ENCODE data around the gene ZNF688. TPM values are rescaled to one million over a fixed set of nuclear protein-coding genes. Genes with fewer than 3 reads are reported as not detected.
"Not testable (repeated sequence)": the region's sequence is repeated elsewhere in the genome, so short reads cannot be mapped to it uniquely, and the experiment has no call there.

ZNF688 gene
- total and polyA plus RNA-seq, 2 donors from 2014 or later = 16.7 to 32.7 TPM

- intact Hi-C loops (cut with DNase I) = no loop called here
- Histone ChIP-seq H3K9ac (ENCODE audit: low read length in 3 of 3) (no peak overlapping the region), H3K4me3 (ENCODE audit: low read length in 3 of 3) (no peak overlapping the region), H3K27ac (ENCODE audit: low read depth in 2 of 2, low read length in 2 of 2) (no peak overlapping the region), H3K4me1 (ENCODE audit: control insufficient read depth in 2 of 3, insufficient read depth in 2 of 3, low read depth in 1 of 3, low read length in 3 of 3) (peaks cover 0 to 13% (median 7%) of the 10 kb centered on the region in 3 donors), H3K36me3 (ENCODE audit: control insufficient read depth in 2 of 3, insufficient read depth in 3 of 3, low read length in 3 of 3) (peaks cover 0 to 7% (median 2%) of the 10 kb centered on the region in 3 donors), H3K9me3 (ENCODE audit: control insufficient read depth in 2 of 3, insufficient read depth in 1 of 3, low read length in 3 of 3) (no peaks in the 10 kb centered on the region), H3K27me3 (ENCODE audit: control insufficient read depth, insufficient read depth, low read length) (no peaks in the 10 kb centered on the region)
- FAIRE-seq = no peak
- no peak for TF ChIP-seq CTCF (IDR thresholded peaks at IDR 0.05; ENCODE audit: borderline replicate concordance, extremely low read depth, insufficient read depth)
- no peak for DNase-seq
These were observed 30.5 kb upstream of the ZNF688 start for GRCh38 chr16:30601966-30602365.

DNA sequence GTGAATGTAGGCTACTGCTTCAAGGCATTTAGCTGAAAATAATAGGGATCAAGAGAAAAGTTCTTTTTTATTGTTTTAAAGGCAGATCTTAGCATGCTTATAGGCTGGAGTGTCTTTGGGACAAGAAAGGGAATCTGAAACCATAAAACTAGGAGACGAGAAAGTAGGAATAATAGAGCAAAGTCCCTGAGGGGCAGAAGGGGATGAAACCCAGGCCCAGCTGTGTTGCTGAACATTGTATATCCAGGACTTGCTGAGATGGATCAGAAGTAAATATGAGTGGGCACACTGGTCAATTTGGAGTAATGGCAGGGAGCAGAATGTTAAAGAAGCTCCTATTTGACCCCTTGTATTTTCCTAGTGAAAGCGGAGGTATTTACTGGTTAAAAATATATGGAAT is 29.4 kb upstream of the ZNF688 start:
- Histone ChIP-seq H3K27ac (ENCODE audit: low read depth in 2 of 2, low read length in 2 of 2) (no peak overlapping the region), H3K9me3 (ENCODE audit: control insufficient read depth in 2 of 3, insufficient read depth in 1 of 3, low read length in 3 of 3) (no peaks in the 10 kb centered on the region), H3K27me3 (ENCODE audit: control insufficient read depth, insufficient read depth, low read length) (no peaks in the 10 kb centered on the region), H3K9ac (ENCODE audit: low read length in 3 of 3) (no peak overlapping the region), H3K36me3 (ENCODE audit: control insufficient read depth in 2 of 3, insufficient read depth in 3 of 3, low read length in 3 of 3) (peaks cover 0 to 7% (median 2%) of the 10 kb centered on the region in 3 donors), H3K4me1 (ENCODE audit: control insufficient read depth in 2 of 3, insufficient read depth in 2 of 3, low read depth in 1 of 3, low read length in 3 of 3) (peaks cover 0 to 8% (median 4%) of the 10 kb centered on the region in 3 donors), H3K4me3 (ENCODE audit: low read length in 3 of 3) (no peak overlapping the region)
- DNase-seq (no peak), FAIRE-seq (no peak)
- intact Hi-C loops (cut with DNase I) = no loop called here
- no peak for TF ChIP-seq CTCF (IDR thresholded peaks at IDR 0.05; ENCODE audit: borderline replicate concordance, extremely low read depth, insufficient read depth)

DNA sequence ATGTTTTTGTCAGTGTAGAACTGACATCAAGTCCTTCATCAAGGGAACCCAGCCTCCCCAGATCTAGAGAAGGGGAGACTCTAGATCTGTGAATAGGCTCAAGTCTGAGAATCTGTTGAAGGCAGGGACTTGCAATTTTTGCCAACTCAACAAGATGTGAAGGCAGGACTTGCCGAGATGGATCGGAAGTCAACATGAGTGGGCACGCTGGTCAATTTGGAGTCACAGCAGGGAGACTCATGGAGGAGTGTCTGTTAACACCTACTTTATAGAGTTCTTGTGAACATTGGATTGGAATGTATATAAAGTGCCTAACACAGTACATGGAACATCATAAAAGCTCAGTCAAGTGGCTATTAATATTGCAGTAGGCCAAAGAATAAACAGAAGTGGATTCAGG is 28.7 kb upstream of the ZNF688 start:
- intact Hi-C loops (cut with DNase I) = no loop called here
- DNase-seq (no peak), FAIRE-seq (no peak)
- H3K9me3 ChIP-seq (ENCODE audit: control insufficient read depth in 2 of 3, insufficient read depth in 1 of 3, low read length in 3 of 3) = no peaks in the 10 kb centered on the region
- H3K36me3 ChIP-seq (ENCODE audit: control insufficient read depth in 2 of 3, insufficient read depth in 3 of 3, low read length in 3 of 3) = peaks cover 0 to 7% (median 2%) of the 10 kb centered on the region in 3 donors
- H3K4me3 ChIP-seq (ENCODE audit: low read length in 3 of 3) = no peak overlapping the region
- H3K9ac ChIP-seq (ENCODE audit: low read length in 3 of 3) = no peak overlapping the region
- TF ChIP-seq CTCF (IDR thresholded peaks at IDR 0.05; ENCODE audit: borderline replicate concordance, extremely low read depth, insufficient read depth) = no peak
- H3K27me3 ChIP-seq (ENCODE audit: control insufficient read depth, insufficient read depth, low read length) = no peaks in the 10 kb centered on the region
- no peak overlapping the region for H3K27ac ChIP-seq (ENCODE audit: low read depth in 2 of 2, low read length in 2 of 2)
- H3K4me1 ChIP-seq (ENCODE audit: control insufficient read depth in 2 of 3, insufficient read depth in 2 of 3, low read depth in 1 of 3, low read length in 3 of 3) = peaks cover 0 to 7% (median 3%) of the 10 kb centered on the region in 3 donors

GRCh38 chr16:30592871-30593270 is 21.4 kb upstream of the ZNF688 start:
- no peak for TF ChIP-seq CTCF (IDR thresholded peaks at IDR 0.05; ENCODE audit: borderline replicate concordance, extremely low read depth, insufficient read depth)
- Histone ChIP-seq H3K27me3 (ENCODE audit: control insufficient read depth, insufficient read depth, low read length) (no peaks in the 10 kb centered on the region), H3K27ac (ENCODE audit: low read depth in 2 of 2, low read length in 2 of 2) (no peak overlapping the region), H3K4me1 (ENCODE audit: control insufficient read depth in 2 of 3, insufficient read depth in 2 of 3, low read depth in 1 of 3, low read length in 3 of 3) (no peaks in the 10 kb centered on the region), H3K9me3 (ENCODE audit: control insufficient read depth in 2 of 3, insufficient read depth in 1 of 3, low read length in 3 of 3) (no peaks in the 10 kb centered on the region), H3K36me3 (ENCODE audit: control insufficient read depth in 2 of 3, insufficient read depth in 3 of 3, low read length in 3 of 3) (no peaks in the 10 kb centered on the region), H3K4me3 (ENCODE audit: low read length in 3 of 3) (no peak overlapping the region), H3K9ac (ENCODE audit: low read length in 3 of 3) (no peak overlapping the region)
- intact Hi-C loops (cut with DNase I) = no loop called here
- DNase-seq (no peak), FAIRE-seq (no peak)

DNA sequence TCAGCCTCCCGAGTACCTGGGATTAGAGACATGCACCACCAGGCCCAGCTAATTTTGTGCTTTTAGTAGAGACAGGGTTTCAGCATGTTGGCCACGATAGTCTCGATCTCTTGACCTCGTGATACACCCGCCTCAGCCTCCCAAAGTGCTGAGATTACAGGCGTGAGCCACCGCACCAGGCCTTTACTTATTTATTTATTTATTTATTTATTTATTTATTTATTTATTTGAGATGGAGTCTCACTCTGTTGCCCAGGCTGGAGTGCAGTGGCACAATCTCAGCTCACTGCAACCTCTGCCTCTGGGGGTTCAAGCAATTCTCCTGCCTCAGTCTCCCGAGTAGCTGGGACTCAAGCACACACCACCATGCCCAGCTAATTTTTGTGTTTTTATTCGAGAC is 19.4 kb upstream of the ZNF688 start:
- H3K27me3 ChIP-seq (ENCODE audit: control insufficient read depth, insufficient read depth, low read length); H3K4me1 ChIP-seq (ENCODE audit: control insufficient read depth in 2 of 3, insufficient read depth in 2 of 3, low read depth in 1 of 3, low read length in 3 of 3); FAIRE-seq; H3K9ac ChIP-seq (ENCODE audit: low read length in 3 of 3); H3K9me3 ChIP-seq (ENCODE audit: control insufficient read depth in 2 of 3, insufficient read depth in 1 of 3, low read length in 3 of 3); H3K4me3 ChIP-seq (ENCODE audit: low read length in 3 of 3); intact Hi-C loops (cut with DNase I); H3K36me3 ChIP-seq (ENCODE audit: control insufficient read depth in 2 of 3, insufficient read depth in 3 of 3, low read length in 3 of 3); H3K27ac ChIP-seq (ENCODE audit: low read depth in 2 of 2, low read length in 2 of 2): not testable (repeated sequence)
- peak in 1 of 5 donors; percentile 11 for DNase-seq

GRCh38 chr16:30589582-30589981 is 18.1 kb upstream of the ZNF688 start:
- H3K9me3 ChIP-seq (ENCODE audit: control insufficient read depth in 2 of 3, insufficient read depth in 1 of 3, low read length in 3 of 3); H3K4me1 ChIP-seq (ENCODE audit: control insufficient read depth in 2 of 3, insufficient read depth in 2 of 3, low read depth in 1 of 3, low read length in 3 of 3); H3K9ac ChIP-seq (ENCODE audit: low read length in 3 of 3); H3K4me3 ChIP-seq (ENCODE audit: low read length in 3 of 3); intact Hi-C loops (cut with DNase I); H3K27ac ChIP-seq (ENCODE audit: low read depth in 2 of 2, low read length in 2 of 2); FAIRE-seq; DNase-seq; H3K36me3 ChIP-seq (ENCODE audit: control insufficient read depth in 2 of 3, insufficient read depth in 3 of 3, low read length in 3 of 3); H3K27me3 ChIP-seq (ENCODE audit: control insufficient read depth, insufficient read depth, low read length): not testable (repeated sequence)
